ENCODE data around the gene DLX1. TPM values are rescaled to one million over a fixed set of nuclear protein-coding genes. Genes with fewer than 3 reads are reported as not detected.

The DLX1 gene
- total RNA-seq, 1 experiment from 2014 or later, result 2.0 TPM

DNA sequence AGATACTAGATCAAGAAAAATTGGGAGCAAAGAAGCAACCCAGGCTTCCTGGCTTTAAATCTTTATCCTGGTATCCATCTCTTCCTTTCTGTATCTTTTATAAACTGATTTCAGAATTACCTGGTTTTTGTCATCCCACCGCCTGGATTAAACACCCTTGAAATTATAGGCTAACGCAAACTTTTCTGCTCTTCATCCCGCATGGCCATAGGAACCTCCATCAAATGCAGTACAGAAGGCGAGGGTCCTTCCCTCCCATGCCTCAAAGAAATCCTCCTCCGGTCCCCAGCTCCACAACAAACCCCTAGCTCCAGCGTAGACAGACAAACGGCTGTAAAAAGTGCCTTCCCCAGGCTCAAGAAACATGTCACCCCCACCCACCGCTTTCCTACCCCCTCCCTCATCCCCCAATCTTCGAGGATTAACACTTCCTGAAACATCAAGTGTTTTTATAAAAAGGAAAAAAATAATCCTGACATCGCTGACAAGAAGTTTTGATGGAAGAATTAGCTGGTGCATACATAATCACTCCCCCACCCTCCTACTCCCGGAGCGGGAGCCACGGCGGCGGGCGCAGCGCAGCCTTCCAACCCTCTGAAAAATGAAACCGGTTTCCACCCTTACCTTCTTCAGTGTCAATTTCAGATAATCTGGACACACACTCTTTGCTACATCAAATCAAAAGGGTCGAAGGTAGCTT, 7.6 kb downstream of the DLX1 start:
- H3K4me3 ChIP-seq (replicated peaks in 1 of 2; ENCODE audit: low read depth in 1 of 2, low read length in 2 of 2), result no peak overlapping the region
- H3K79me2 ChIP-seq (ENCODE audit: insufficient read depth, low read length), result no peaks in the 10 kb centered on the region
- H3K27ac ChIP-seq (ENCODE audit: low read depth, low read length), result no peak overlapping the region
- no peak overlapping the region for H3K9ac ChIP-seq (ENCODE audit: low read length)
- intact Hi-C loops (cut with micrococcal nuclease), result loop anchor here (10.0 kb wide), 1 partner anchor 168 kb away; the partner anchor contains the start of gene HAT1
- H3K9me3 ChIP-seq (ENCODE audit: control insufficient read depth in 1 of 2, insufficient read depth in 1 of 2, low read depth in 1 of 2, low read length in 2 of 2), result no peaks in the 10 kb centered on the region
- no peak overlapping the region for H3K4me2 ChIP-seq (ENCODE audit: low read length)
- ChIA-PET CTCF (no interaction called here), RAD21 (ENCODE audit: low non-redundant PET in 1 of 2, low total read pairs in 2 of 2, uncharacterized antibody in 2 of 2, unreplicated experiment in 2 of 2) (no interaction called here), POLR2A (no interaction called here)
- ATAC-seq (no peak), DNase-seq (ENCODE audit: low read depth, low spot score) (no peak)
- H3K27me3 ChIP-seq (ENCODE audit: insufficient read depth, low read length), result no peaks in the 10 kb centered on the region
- no peaks in the 10 kb centered on the region for H3K36me3 ChIP-seq (ENCODE audit: control insufficient read depth in 1 of 2, insufficient read depth in 2 of 2, low read length in 2 of 2)
- no peaks in the 10 kb centered on the region for H4K20me1 ChIP-seq (ENCODE audit: insufficient read depth)
- BruUV-seq (replicated peaks), result no TSS peak
- no peaks in the 10 kb centered on the region for H3K9me2 ChIP-seq (ENCODE audit: insufficient read depth)
- no peak for TF ChIP-seq JUND (IDR thresholded peaks at IDR 0.05)
- TF ChIP-seq POLR2A (IDR thresholded peaks at IDR 0.05; ENCODE audit: borderline replicate concordance, extremely low read depth, insufficient read depth, insufficient read length), result no peak
- TF ChIP-seq, protein P1, sequence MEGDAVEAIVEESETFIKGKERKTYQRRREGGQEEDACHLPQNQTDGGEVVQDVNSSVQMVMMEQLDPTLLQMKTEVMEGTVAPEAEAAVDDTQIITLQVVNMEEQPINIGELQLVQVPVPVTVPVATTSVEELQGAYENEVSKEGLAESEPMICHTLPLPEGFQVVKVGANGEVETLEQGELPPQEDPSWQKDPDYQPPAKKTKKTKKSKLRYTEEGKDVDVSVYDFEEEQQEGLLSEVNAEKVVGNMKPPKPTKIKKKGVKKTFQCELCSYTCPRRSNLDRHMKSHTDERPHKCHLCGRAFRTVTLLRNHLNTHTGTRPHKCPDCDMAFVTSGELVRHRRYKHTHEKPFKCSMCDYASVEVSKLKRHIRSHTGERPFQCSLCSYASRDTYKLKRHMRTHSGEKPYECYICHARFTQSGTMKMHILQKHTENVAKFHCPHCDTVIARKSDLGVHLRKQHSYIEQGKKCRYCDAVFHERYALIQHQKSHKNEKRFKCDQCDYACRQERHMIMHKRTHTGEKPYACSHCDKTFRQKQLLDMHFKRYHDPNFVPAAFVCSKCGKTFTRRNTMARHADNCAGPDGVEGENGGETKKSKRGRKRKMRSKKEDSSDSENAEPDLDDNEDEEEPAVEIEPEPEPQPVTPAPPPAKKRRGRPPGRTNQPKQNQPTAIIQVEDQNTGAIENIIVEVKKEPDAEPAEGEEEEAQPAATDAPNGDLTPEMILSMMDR (IDR thresholded peaks at IDR 0.05 in 2 of 3, conservative IDR thresholded peaks at IDR 0.05 in 1 of 3; ENCODE audit: borderline replicate concordance in 1 of 3, insufficient read depth in 1 of 3, low read depth in 2 of 3, low read length in 2 of 3), result no peak
- TF ChIP-seq, protein P2, sequence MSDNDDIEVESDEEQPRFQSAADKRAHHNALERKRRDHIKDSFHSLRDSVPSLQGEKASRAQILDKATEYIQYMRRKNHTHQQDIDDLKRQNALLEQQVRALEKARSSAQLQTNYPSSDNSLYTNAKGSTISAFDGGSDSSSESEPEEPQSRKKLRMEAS (IDR thresholded peaks at IDR 0.05), result no peak
- TF ChIP-seq SP1 (IDR thresholded peaks at IDR 0.05; ENCODE audit: low read depth), result no peak
- no peak for TF ChIP-seq SRF (IDR thresholded peaks at IDR 0.05; ENCODE audit: low read depth)
- TF ChIP-seq EZH2 (IDR thresholded peaks at IDR 0.05), result no peak
- H3K4me1 ChIP-seq (ENCODE audit: control insufficient read depth in 1 of 2, insufficient read depth in 2 of 2, low read length in 2 of 2), result peaks cover 18 to 34% of the 10 kb centered on the region in 2 experiments
- no peak overlapping the region for H2AFZ ChIP-seq (ENCODE audit: low read depth, low read length, poor library complexity, severe bottlenecking)
